Skeletal muscle tissue (tissue), 4 donors: Measurements from ENCODE around the gene CPNE6. TPM values are rescaled to one million over a fixed set of nuclear protein-coding genes. Genes with fewer than 3 reads are reported as not detected.

ENCODE experiments used
- H3K27ac ChIP-seq: one replicate; pipeline ENCODE4 v1.7.0; 2013; ENCODE audit warnings: mild to moderate bottlenecking, low read depth, low read length, inconsistent platforms
- H3K27me3 ChIP-seq, 3 donors: one replicate each; pipeline ENCODE4 v1.7.0; 2013; ENCODE audit warnings: low read length in 3 of 3; ENCODE audit not compliant: control insufficient read depth in 3 of 3, insufficient read depth in 3 of 3
- H3K36me3 ChIP-seq, 3 donors: one replicate each; pipeline ENCODE4 v1.7.0; 2013; ENCODE audit warnings: low read length in 3 of 3; ENCODE audit not compliant: control insufficient read depth in 3 of 3, insufficient read depth in 3 of 3
- H3K4me1 ChIP-seq, 3 donors: one replicate each; pipeline ENCODE4 v1.7.0; 2013; ENCODE audit warnings: low read length in 3 of 3, mild to moderate bottlenecking in 3 of 3; ENCODE audit not compliant: control insufficient read depth in 3 of 3, insufficient read depth in 3 of 3
- H3K4me3 ChIP-seq, 3 donors: one replicate each; pipeline ENCODE4 v1.7.0; 2013; ENCODE audit warnings: low read length in 3 of 3
- H3K9ac ChIP-seq, 3 donors: one replicate each; pipeline ENCODE4 v1.7.0; 2013; ENCODE audit warnings: low read length in 3 of 3, mild to moderate bottlenecking in 3 of 3, moderate library complexity in 2 of 3, low read depth in 1 of 3
- H3K9me3 ChIP-seq, 3 donors: one replicate each; pipeline ENCODE4 v1.7.0; 2013; ENCODE audit warnings: low read length in 3 of 3; ENCODE audit not compliant: control insufficient read depth in 3 of 3
- total RNA-seq: library from RNA; depleted of rRNA; stranded (reverse); fragments of >200 nt; gene quantifications from one replicate; pipeline ENCODE4 v1.2.3, GENCODE V29; 2014
- donor health status: Osteomylitis.

CPNE6 gene
- total RNA-seq, 1 donor from 2014 or later = not detected

- Histone ChIP-seq H3K9me3 (no peaks in the 10 kb centered on the region), H3K27ac (no peak overlapping the region), H3K9ac (no peak overlapping the region), H3K4me3 (no peak overlapping the region), H3K27me3 (no peaks in the 10 kb centered on the region), H3K4me1 (no peaks in the 10 kb centered on the region), H3K36me3 (peaks cover 44 to 47% (median 45%) of the 10 kb centered on the region in 3 donors)
These were observed 52.4 kb downstream of the CPNE6 start for GRCh38 chr14:24123424-24124417.

- Histone ChIP-seq H3K27ac (no peak overlapping the region), H3K4me3 (no peak overlapping the region), H3K27me3 (no peaks in the 10 kb centered on the region), H3K9me3 (no peaks in the 10 kb centered on the region), H3K36me3 (peaks cover 15 to 18% (median 17%) of the 10 kb centered on the region in 3 donors), H3K9ac (no peak overlapping the region), H3K4me1 (peaks cover 12 to 18% (median 15%) of the 10 kb centered on the region in 3 donors)
These were observed 55.6 kb downstream of the CPNE6 start for GRCh38 chr14:24126939-24127338.

GRCh38 chr14:24127673-24128072, 56.3 kb downstream of the CPNE6 start:
- Histone ChIP-seq H3K4me1 (peaks cover 19 to 26% (median 21%) of the 10 kb centered on the region in 3 donors), H3K27me3 (no peaks in the 10 kb centered on the region), H3K9me3 (no peaks in the 10 kb centered on the region), H3K27ac (no peak overlapping the region), H3K9ac (no peak overlapping the region), H3K4me3 (no peak overlapping the region), H3K36me3 (peaks cover 13 to 18% (median 14%) of the 10 kb centered on the region in 3 donors)

Other genes starting within 250 kb of the CPNE6 start
- 21.4 TPM for gene DHRS4, start 117.8 kb upstream of the CPNE6 start, total RNA-seq
- gene DHRS4L2, start 82.6 kb upstream of the CPNE6 start, total RNA-seq = 8.9 TPM
- under 0.01 TPM for gene CARMIL3, start 19.6 kb upstream of the CPNE6 start, total RNA-seq
- gene PCK2, start 22.7 kb downstream of the CPNE6 start, total RNA-seq = 3.7 TPM
- 85.6 TPM for gene DCAF11, start 43.2 kb downstream of the CPNE6 start, total RNA-seq
- gene NRL, start 43.4 kb downstream of the CPNE6 start, total RNA-seq = 2.1 TPM
- 172 TPM for gene FITM1, start 59.1 kb downstream of the CPNE6 start, total RNA-seq
- gene PSME1, start 64.6 kb downstream of the CPNE6 start, total RNA-seq = 89.8 TPM
- gene EMC9, start 70.0 kb downstream of the CPNE6 start, total RNA-seq = 12.0 TPM
- gene PSME2, start 75.0 kb downstream of the CPNE6 start, total RNA-seq = 58.5 TPM
- 33.4 TPM for gene RNF31, start 75.9 kb downstream of the CPNE6 start, total RNA-seq
- 50.6 TPM for gene IRF9, start 89.7 kb downstream of the CPNE6 start, total RNA-seq
- gene REC8, start 100.5 kb downstream of the CPNE6 start, total RNA-seq = 2.1 TPM
- 32.9 TPM for gene IPO4, start 117.3 kb downstream of the CPNE6 start, total RNA-seq
- 18.3 TPM for gene TM9SF1, start 123.9 kb downstream of the CPNE6 start, total RNA-seq
- 0.52 TPM for gene TSSK4, start 134.1 kb downstream of the CPNE6 start, total RNA-seq
- 29.2 TPM for gene CHMP4A, start 141.9 kb downstream of the CPNE6 start, total RNA-seq
- gene MDP1, start 144.5 kb downstream of the CPNE6 start, total RNA-seq = 9.9 TPM
- gene NEDD8, start 160.8 kb downstream of the CPNE6 start, total RNA-seq = 81.9 TPM
- gene GMPR2, start 161.4 kb downstream of the CPNE6 start, total RNA-seq = 49.6 TPM
- 34.4 TPM for gene TINF2, start 171.1 kb downstream of the CPNE6 start, total RNA-seq
- gene TGM1, start 191.6 kb downstream of the CPNE6 start, total RNA-seq = 0.52 TPM
- 11.5 TPM for gene RABGGTA, start 200.0 kb downstream of the CPNE6 start, total RNA-seq
- 6.3 TPM for gene DHRS1, start 228.2 kb downstream of the CPNE6 start, total RNA-seq
- 22.4 TPM for gene NOP9, start 228.3 kb downstream of the CPNE6 start, total RNA-seq
- gene CIDEB, start 236.4 kb downstream of the CPNE6 start, total RNA-seq = 4.7 TPM
- gene LTB4R2, start 238.6 kb downstream of the CPNE6 start, total RNA-seq = 1.6 TPM
- 2.1 TPM for gene LTB4R, start 239.9 kb downstream of the CPNE6 start, total RNA-seq